C4-2B (cell line): Measurements from ENCODE around the gene C17orf50.

Source experiments
- ZFX ChIP-seq: fragments of 450-650 bp; IDR thresholded peaks from 2 replicates; pipeline ENCODE4 v1.6.1; 2017
- TF ChIP-seq, protein P1 (sequence below): fragments of 450-650 bp; conservative IDR thresholded peaks from 2 replicates; pipeline ENCODE4 v1.5.1; 2017; ENCODE audit warnings: mild to moderate bottlenecking

DNA sequence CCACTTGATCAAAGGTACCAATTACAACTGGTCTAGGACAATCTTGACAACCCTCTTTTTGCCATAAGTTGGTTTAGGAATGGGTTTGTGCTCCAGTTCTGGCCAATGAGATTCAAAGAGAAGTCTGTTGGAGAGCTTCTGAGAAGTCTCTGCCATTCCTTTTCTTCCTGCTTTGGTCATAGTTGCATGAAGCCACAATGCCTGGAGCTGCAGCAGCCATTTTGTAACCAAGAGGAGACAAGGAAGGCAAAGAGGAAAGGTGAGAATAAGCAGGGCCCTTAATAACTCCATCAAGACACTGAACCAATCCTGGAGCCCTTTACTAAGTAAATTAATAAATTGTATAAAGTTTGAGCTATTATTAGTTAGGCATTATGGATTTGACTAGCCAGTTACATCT, 3.4 kb upstream of the C17orf50 start:
- TF ChIP-seq, protein P1, sequence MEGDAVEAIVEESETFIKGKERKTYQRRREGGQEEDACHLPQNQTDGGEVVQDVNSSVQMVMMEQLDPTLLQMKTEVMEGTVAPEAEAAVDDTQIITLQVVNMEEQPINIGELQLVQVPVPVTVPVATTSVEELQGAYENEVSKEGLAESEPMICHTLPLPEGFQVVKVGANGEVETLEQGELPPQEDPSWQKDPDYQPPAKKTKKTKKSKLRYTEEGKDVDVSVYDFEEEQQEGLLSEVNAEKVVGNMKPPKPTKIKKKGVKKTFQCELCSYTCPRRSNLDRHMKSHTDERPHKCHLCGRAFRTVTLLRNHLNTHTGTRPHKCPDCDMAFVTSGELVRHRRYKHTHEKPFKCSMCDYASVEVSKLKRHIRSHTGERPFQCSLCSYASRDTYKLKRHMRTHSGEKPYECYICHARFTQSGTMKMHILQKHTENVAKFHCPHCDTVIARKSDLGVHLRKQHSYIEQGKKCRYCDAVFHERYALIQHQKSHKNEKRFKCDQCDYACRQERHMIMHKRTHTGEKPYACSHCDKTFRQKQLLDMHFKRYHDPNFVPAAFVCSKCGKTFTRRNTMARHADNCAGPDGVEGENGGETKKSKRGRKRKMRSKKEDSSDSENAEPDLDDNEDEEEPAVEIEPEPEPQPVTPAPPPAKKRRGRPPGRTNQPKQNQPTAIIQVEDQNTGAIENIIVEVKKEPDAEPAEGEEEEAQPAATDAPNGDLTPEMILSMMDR, result no peak
- no peak for TF ChIP-seq ZFX
